HG03520 (cell line): Measurements from ENCODE around the gene CDK11B.

ENCODE experiments used
- ATAC-seq: cut with Tn5 transposase; IDR thresholded peaks from one replicate; pipeline ENCODE4 v1.9.1; 2021; ENCODE audit warnings: mild to moderate bottlenecking, moderate library complexity; ENCODE audit not compliant: unreplicated experiment

Gene CDK11B

GRCh38 chr1:1617516-1617915 is 41.3 kb downstream of the CDK11B start:
- no peak for ATAC-seq

- no peak for ATAC-seq
These were observed 42.0 kb downstream of the CDK11B start for GRCh38 chr1:1616838-1617237.

- peak; percentile 4 for ATAC-seq
These were observed 42.6 kb downstream of the CDK11B start for GRCh38 chr1:1616045-1616790.

- ATAC-seq, result peak; percentile 80
These were observed 43.4 kb downstream of the CDK11B start, which contains the start of gene MIB2 for GRCh38 chr1:1615256-1616044. Gene MIB2 (plus strand): TSS chr1:1615500. CDS start chr1:1623453, 7,953 bp downstream.

GRCh38 chr1:1614954-1615255 is 43.9 kb downstream of the CDK11B start:
- ATAC-seq, result no peak

GRCh38 chr1:1614204-1614953 is 44.4 kb downstream of the CDK11B start:
- no peak for ATAC-seq

- no peak for ATAC-seq
These were observed 45.2 kb downstream of the CDK11B start for GRCh38 chr1:1613509-1614082.

GRCh38 chr1:1612104-1612400 is 46.8 kb downstream of the CDK11B start:
- no peak for ATAC-seq

GRCh38 chr1:1610796-1611195 is 48.0 kb downstream of the CDK11B start:
- ATAC-seq, result no peak

GRCh38 chr1:1609822-1610485 is 48.9 kb downstream of the CDK11B start:
- no peak for ATAC-seq

GRCh38 chr1:1606232-1606631 is 52.6 kb downstream of the CDK11B start:
- ATAC-seq, result no peak

- ATAC-seq, result no peak
These were observed 53.1 kb downstream of the CDK11B start for GRCh38 chr1:1605724-1606123.

- no peak for ATAC-seq
These were observed 53.7 kb downstream of the CDK11B start for GRCh38 chr1:1605034-1605591.

- ATAC-seq, result no peak
These were observed 54.3 kb downstream of the CDK11B start for GRCh38 chr1:1604374-1605033.

- ATAC-seq, result no peak
These were observed 55.0 kb downstream of the CDK11B start for GRCh38 chr1:1603671-1604373.

- no peak for ATAC-seq
These were observed 55.8 kb downstream of the CDK11B start for GRCh38 chr1:1602968-1603506.

GRCh38 chr1:1602304-1602967 is 56.4 kb downstream of the CDK11B start:
- no peak for ATAC-seq

GRCh38 chr1:1601564-1602303 is 57.1 kb downstream of the CDK11B start:
- no peak for ATAC-seq
